Brain microvascular endothelial cell (primary cell): ENCODE data around the gene GDPD5.
A peak's percentile ranks its signal among the peaks of the same experiment; 100 is the strongest.

Experiments
- DNase-seq: peaks from one replicate; pipeline ENCODE4 v3.0.0-alpha.2; 2020
- H3K27ac ChIP-seq: fragments of 250-450 bp; sonication (Bioruptor Pico); 2 replicates; pipeline ENCODE4 v1.5.1; 2020; ENCODE audit warnings: mild to moderate bottlenecking, moderate library complexity
- H3K27me3 ChIP-seq: fragments of 250-450 bp; sonication (Bioruptor Pico); replicated peaks from 2 replicates; pipeline ENCODE4 v1.5.1; 2020; ENCODE audit warnings: mild to moderate bottlenecking
- H3K36me3 ChIP-seq: fragments of 250-450 bp; sonication (Bioruptor Pico); replicated peaks from 2 replicates; pipeline ENCODE4 v1.5.1; 2020; ENCODE audit warnings: mild to moderate bottlenecking
- H3K4me3 ChIP-seq: 2 replicates; pipeline ENCODE4 v1.5.1; 2011; ENCODE audit warnings: low read depth, mild to moderate bottlenecking, control low read depth, low read length, moderate library complexity
- CTCF ChIP-seq: IDR thresholded peaks from 2 replicates; pipeline ENCODE4 v1.5.1; 2011; ENCODE audit warnings: low read depth, mild to moderate bottlenecking, moderate library complexity, low read length, control low read depth, inconsistent platforms; ENCODE audit errors: missing control alignments
- in situ Hi-C: cut with HindIII; loops from 2 replicates; pipeline ENCODE4 v1.10.0; 2017; ENCODE audit warnings: low sequenced_read_pairs, low pct_ligation_motif_present

The GDPD5 gene

GRCh38 chr11:75389276-75389605, 136.5 kb downstream of the GDPD5 start:
- no peak for DNase-seq
- no peaks in the 10 kb centered on the region for H3K27me3 ChIP-seq
- TF ChIP-seq CTCF: no peak
- no peak overlapping the region for H3K4me3 ChIP-seq
- H3K36me3 ChIP-seq: no peaks in the 10 kb centered on the region
- H3K27ac ChIP-seq: no peak overlapping the region
- in situ Hi-C loops: no loop called here

GRCh38 chr11:75388386-75389275, 137.1 kb downstream of the GDPD5 start:
- Histone ChIP-seq H3K27ac (no peak overlapping the region), H3K36me3 (no peaks in the 10 kb centered on the region), H3K27me3 (no peaks in the 10 kb centered on the region), H3K4me3 (no peak overlapping the region)
- in situ Hi-C loops: no loop called here
- DNase-seq: peak; percentile 69
- TF ChIP-seq CTCF: peak; percentile 84

- H3K27me3 ChIP-seq: no peaks in the 10 kb centered on the region
- H3K27ac ChIP-seq: no peak overlapping the region
- TF ChIP-seq CTCF: no peak
- in situ Hi-C loops: no loop called here
- DNase-seq: no peak
- no peaks in the 10 kb centered on the region for H3K36me3 ChIP-seq
- H3K4me3 ChIP-seq: no peak overlapping the region
Measured at GRCh38 chr11:75387736-75388294, 137.9 kb downstream of the GDPD5 start.

GRCh38 chr11:75386942-75387630, 138.7 kb downstream of the GDPD5 start:
- Histone ChIP-seq H3K4me3 (no peak overlapping the region), H3K27ac (no peak overlapping the region), H3K36me3 (no peaks in the 10 kb centered on the region), H3K27me3 (no peaks in the 10 kb centered on the region)
- no peak for TF ChIP-seq CTCF
- in situ Hi-C loops: no loop called here
- DNase-seq: no peak
